Epithelial cell of alveolus of lung (primary cell): ENCODE results near the gene ISM1. TPM values are rescaled to one million over a fixed set of nuclear protein-coding genes. Genes with fewer than 3 reads are reported as not detected.

ENCODE experiments used
- total RNA-seq: library from RNA; depleted of rRNA; stranded (reverse); fragments of >200 nt; gene quantifications from 2 replicates; pipeline ENCODE4 v1.2.1, GENCODE V29; 2015

The ISM1 gene
- 0.08 and 0.26 TPM in 2 replicates for total RNA-seq

GRCh38 chr20:13220904-13221297 lies at the start of gene ISM1:
ISM1 (plus strand) TSS chr20:13221274; CDS start chr20:13221777, 503 bp downstream.

Other genes with a start within 250 kb of the ISM1 start
- 2.1 and 2.4 TPM in 2 replicates for gene SPTLC3, start 212.3 kb upstream of the ISM1 start, total RNA-seq